H1 (cell line): ENCODE measurements around the gene PAAF1. TPM values are rescaled to one million over a fixed set of nuclear protein-coding genes. Genes with fewer than 3 reads are reported as not detected.

Source experiments
- FOSL1 ChIP-seq: IDR thresholded peaks from 2 replicates; pipeline ENCODE4 v1.6.1; 2011; ENCODE audit warnings: mild to moderate bottlenecking, low read depth, low read length, moderate library complexity; ENCODE audit not compliant: insufficient read depth
- GABPA ChIP-seq: IDR thresholded peaks from 2 replicates; pipeline ENCODE4 v1.6.1; 2011; ENCODE audit warnings: mild to moderate bottlenecking, low read length, moderate library complexity, borderline replicate concordance; ENCODE audit not compliant: insufficient read depth
- KDM1A ChIP-seq: fragments of 200-600, 300-600 bp; sonication (generic); IDR thresholded peaks from 2 replicates; pipeline ENCODE4 v1.7.1; 2016; ENCODE audit warnings: mild to moderate bottlenecking, low read length, borderline replicate concordance
- SUZ12 ChIP-seq: fragments of 200-600 bp; sonication (generic); IDR thresholded peaks from 2 replicates; pipeline ENCODE4 v1.6.1; 2012; ENCODE audit warnings: mild to moderate bottlenecking, inconsistent platforms, low read length, moderate library complexity, mixed read lengths
- TEAD4 ChIP-seq: IDR thresholded peaks from 2 replicates; pipeline ENCODE4 v1.6.1; 2012; ENCODE audit warnings: low read depth, low read length, inconsistent platforms, mixed read lengths
- polyA plus RNA-seq, 7 experiments: library from polyadenylated mRNA; depleted of rRNA in 3 of 7; stranded (reverse) in 5 of 7; unstranded in 2 of 7; fragments of >200 nt in 5 of 7; fragments of 200-250 nt in 2 of 7; gene quantifications; 1 replicate in 5 of 7; 2 replicates in 1 of 7; 4 replicates in 1 of 7; pipeline versions ENCODE4 v1.2.1 to v1.2.3, GENCODE V29; 2011 to 2013; ENCODE audit warnings: missing spikeins in 2 of 7, mixed read lengths in 2 of 7
- total RNA-seq: library from RNA; stranded (reverse); fragmentation: NEBNext Ultra II Directional; extraction: Animal tissue kit (Norgen Biotek cat#: 25700); gene quantifications from 2 replicates; pipeline ENCODE4 v1.2.1, GENCODE V29; 2021
- TF ChIP-seq, protein P1 (sequence below): fragments of 300-600 bp; sonication (generic); IDR thresholded peaks from 2 replicates; pipeline ENCODE4 v1.7.1; 2012; ENCODE audit warnings: low read length, moderate library complexity, mild to moderate bottlenecking, inconsistent platforms; ENCODE audit not compliant: insufficient replicate concordance
- TF ChIP-seq, protein P2 (sequence below): IDR thresholded peaks from 2 replicates; pipeline ENCODE4 v1.6.1; 2011; ENCODE audit warnings: low read depth, mild to moderate bottlenecking, low read length; ENCODE audit not compliant: insufficient read depth

Gene PAAF1
- total and polyA plus RNA-seq, 2 of the 8 experiments (the other 6 are each of a cell fraction or from before 2014, with no cell fraction given) = 24.4 to 28.8 TPM

DNA sequence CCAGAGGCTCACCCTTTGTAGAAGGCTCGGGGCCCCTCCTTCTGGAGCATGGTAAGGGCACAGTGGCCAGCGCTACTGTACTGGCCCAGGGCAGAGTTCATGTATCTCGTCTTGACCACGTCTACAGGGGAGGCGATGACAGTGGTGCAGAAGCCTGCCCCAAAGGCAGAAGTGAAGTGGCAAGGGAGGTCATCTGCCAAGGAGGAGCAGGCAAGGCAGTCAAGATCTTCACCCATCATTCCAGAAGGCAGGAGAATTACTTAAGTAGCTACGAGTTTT lies 98.6 kb downstream of the PAAF1 start (continued):
- TF ChIP-seq, protein P1, sequence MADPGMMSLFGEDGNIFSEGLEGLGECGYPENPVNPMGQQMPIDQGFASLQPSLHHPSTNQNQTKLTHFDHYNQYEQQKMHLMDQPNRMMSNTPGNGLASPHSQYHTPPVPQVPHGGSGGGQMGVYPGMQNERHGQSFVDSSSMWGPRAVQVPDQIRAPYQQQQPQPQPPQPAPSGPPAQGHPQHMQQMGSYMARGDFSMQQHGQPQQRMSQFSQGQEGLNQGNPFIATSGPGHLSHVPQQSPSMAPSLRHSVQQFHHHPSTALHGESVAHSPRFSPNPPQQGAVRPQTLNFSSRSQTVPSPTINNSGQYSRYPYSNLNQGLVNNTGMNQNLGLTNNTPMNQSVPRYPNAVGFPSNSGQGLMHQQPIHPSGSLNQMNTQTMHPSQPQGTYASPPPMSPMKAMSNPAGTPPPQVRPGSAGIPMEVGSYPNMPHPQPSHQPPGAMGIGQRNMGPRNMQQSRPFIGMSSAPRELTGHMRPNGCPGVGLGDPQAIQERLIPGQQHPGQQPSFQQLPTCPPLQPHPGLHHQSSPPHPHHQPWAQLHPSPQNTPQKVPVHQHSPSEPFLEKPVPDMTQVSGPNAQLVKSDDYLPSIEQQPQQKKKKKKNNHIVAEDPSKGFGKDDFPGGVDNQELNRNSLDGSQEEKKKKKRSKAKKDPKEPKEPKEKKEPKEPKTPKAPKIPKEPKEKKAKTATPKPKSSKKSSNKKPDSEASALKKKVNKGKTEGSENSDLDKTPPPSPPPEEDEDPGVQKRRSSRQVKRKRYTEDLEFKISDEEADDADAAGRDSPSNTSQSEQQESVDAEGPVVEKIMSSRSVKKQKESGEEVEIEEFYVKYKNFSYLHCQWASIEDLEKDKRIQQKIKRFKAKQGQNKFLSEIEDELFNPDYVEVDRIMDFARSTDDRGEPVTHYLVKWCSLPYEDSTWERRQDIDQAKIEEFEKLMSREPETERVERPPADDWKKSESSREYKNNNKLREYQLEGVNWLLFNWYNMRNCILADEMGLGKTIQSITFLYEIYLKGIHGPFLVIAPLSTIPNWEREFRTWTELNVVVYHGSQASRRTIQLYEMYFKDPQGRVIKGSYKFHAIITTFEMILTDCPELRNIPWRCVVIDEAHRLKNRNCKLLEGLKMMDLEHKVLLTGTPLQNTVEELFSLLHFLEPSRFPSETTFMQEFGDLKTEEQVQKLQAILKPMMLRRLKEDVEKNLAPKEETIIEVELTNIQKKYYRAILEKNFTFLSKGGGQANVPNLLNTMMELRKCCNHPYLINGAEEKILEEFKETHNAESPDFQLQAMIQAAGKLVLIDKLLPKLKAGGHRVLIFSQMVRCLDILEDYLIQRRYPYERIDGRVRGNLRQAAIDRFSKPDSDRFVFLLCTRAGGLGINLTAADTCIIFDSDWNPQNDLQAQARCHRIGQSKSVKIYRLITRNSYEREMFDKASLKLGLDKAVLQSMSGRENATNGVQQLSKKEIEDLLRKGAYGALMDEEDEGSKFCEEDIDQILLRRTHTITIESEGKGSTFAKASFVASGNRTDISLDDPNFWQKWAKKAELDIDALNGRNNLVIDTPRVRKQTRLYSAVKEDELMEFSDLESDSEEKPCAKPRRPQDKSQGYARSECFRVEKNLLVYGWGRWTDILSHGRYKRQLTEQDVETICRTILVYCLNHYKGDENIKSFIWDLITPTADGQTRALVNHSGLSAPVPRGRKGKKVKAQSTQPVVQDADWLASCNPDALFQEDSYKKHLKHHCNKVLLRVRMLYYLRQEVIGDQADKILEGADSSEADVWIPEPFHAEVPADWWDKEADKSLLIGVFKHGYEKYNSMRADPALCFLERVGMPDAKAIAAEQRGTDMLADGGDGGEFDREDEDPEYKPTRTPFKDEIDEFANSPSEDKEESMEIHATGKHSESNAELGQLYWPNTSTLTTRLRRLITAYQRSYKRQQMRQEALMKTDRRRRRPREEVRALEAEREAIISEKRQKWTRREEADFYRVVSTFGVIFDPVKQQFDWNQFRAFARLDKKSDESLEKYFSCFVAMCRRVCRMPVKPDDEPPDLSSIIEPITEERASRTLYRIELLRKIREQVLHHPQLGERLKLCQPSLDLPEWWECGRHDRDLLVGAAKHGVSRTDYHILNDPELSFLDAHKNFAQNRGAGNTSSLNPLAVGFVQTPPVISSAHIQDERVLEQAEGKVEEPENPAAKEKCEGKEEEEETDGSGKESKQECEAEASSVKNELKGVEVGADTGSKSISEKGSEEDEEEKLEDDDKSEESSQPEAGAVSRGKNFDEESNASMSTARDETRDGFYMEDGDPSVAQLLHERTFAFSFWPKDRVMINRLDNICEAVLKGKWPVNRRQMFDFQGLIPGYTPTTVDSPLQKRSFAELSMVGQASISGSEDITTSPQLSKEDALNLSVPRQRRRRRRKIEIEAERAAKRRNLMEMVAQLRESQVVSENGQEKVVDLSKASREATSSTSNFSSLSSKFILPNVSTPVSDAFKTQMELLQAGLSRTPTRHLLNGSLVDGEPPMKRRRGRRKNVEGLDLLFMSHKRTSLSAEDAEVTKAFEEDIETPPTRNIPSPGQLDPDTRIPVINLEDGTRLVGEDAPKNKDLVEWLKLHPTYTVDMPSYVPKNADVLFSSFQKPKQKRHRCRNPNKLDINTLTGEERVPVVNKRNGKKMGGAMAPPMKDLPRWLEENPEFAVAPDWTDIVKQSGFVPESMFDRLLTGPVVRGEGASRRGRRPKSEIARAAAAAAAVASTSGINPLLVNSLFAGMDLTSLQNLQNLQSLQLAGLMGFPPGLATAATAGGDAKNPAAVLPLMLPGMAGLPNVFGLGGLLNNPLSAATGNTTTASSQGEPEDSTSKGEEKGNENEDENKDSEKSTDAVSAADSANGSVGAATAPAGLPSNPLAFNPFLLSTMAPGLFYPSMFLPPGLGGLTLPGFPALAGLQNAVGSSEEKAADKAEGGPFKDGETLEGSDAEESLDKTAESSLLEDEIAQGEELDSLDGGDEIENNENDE = no peak
- TF ChIP-seq, protein P2, sequence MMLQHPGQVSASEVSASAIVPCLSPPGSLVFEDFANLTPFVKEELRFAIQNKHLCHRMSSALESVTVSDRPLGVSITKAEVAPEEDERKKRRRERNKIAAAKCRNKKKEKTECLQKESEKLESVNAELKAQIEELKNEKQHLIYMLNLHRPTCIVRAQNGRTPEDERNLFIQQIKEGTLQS = no peak
- TF ChIP-seq GABPA (no peak), FOSL1 (no peak), KDM1A (no peak), SUZ12 (no peak), TEAD4 (no peak)
